ENCODE measurements around the gene MAST2.
A peak's percentile ranks its signal among the peaks of the same experiment; 100 is the strongest.

MAST2 gene

DNA sequence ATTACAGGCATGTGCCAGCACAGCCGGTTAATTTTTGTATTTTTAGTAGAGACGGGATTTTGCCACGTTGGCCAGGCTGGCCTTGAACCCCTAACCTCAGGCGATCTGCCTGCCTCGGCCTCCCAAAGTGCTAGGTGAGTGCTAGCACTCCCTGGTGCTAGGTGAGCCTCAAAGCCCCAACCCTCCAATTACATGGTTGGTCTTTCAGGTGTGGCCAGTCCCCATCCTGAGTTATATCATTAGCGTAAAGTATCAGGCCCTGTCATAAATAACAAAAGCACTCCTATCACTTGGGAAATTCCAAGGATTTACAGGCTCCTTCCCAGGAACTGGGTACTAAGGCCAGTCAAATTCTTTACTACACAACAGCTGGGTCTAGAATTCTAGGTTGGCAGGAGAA, 191.0 kb downstream of the MAST2 start:
- no peak for DNase-seq

DNA sequence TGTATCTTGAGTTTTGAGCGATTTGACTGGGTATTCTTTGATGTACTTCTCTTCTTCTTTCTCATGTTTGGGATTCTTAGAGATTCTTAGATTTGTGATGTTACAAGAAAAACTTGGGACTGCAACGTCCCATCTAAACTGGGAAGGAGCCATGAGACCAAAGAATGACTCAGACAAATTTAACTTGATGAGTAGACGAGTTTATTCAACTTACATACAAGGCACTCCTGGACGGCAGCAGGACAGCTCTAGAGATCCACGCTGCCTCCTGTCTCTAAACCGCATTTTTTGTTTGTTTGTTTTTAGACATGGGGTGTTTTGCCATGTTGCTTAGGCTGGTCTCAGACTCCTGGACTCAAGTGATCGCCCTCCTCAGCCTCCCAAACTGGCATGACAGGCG, 191.9 kb downstream of the MAST2 start:
- DNase-seq, result no peak

DNA sequence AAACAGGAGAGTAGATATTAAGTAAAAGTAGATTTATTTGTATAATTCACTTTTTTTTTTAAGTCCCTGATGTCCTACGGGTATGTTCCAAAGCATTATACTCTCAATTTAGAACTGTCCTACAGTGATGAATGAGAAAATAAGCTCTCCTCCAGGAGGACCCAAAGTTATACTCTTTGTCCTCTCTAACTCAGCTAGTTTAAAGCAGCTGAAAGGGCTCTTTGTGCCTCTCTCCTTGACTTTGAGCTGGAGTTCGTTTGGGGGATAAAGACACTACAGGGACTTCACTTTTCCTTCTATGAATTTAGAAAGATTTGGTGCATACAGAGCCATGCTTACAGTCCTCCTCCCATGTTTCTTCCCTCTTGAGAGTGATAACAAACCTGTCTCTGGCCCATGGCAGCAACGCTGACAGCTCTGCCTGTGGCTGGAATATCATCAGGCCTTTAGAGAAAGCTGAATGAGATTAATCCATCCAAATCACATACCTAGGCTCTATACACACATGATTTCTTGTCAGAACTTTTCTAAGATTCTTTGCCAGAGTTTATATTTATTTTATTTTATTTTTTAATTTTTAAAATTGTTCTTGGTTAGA, 194.7 kb downstream of the MAST2 start:
- no peak for DNase-seq

DNA sequence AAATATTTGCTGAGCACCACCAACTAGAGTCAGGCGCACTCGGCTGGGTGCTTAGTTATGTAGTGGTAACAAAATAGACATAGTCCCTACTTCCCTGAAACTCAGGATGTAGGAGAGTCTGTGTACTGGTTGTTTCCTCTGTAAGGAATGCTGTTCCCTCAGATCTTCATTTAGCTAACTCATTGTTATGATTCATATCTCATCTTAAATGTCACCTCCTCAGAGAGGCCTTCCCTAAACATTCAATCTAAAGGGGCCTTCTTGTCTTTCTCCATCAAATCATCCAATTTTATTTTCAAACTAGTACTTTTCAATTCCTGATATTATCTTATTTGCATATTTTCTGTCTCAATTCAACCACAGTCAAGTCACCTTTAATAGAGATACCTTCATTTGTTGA, 196.1 kb downstream of the MAST2 start:
- DNase-seq, result no peak

DNA sequence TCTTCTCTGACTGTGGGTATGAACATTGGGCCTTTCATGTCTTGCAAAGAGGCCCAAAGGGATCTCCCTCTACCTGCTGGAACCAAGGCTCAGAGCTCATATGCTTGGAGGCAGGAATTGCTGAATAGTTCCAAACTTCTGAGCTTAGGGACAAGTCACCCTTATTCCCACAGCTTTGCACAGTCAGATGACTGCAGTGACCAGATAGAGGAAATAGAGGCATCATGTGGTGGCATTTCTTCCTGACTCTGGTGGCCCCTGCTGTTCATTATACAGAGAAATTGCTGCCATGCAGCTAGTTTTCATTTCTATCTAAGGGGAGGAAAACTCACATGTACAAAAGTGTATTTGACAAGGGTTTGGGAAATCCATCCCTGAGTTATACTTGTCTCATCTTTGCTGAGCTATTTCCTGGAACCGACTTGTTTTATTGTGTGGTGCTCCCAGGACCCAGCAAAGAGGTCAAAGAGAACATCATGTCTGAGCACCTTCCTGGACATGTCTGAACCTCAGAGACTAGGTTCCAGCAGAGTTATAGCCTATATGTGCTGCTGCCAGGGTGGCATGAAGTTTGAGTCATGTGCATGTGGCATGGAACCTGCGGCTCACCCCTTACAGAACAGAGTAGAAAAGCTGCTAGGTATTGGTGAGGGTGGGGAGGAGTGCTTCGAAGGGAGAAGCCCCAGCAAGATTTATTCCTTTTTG, 197.8 kb downstream of the MAST2 start:
- no peak for DNase-seq

DNA sequence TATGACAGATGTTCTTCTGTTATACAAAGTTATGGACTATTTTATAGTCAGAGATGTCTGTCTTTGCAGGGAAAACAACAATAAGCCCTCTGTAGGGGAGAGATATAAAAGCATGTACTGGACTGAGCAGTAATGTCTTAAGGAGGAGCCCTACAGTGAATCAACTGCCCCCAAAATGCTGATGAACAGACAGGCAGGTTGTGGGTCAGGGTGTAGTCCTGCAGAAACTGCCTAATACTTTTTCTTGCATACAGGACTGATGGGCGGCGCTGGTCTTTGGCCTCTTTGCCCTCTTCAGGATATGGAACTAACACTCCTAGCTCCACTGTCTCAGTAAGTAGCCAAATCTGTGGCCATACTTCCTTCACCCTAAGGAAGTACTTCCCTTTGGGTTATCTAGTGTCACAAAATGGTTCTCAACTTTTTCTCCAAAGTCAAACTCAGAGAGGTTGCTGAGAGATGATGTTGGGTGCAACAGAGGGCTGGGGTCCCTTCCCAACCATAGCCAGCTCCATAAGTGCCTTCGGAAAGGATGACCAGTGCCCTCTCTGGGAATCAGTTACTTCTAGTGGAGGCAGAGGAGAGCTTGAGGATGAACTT, 199.2 kb downstream of the MAST2 start:
- no peak for DNase-seq

DNA sequence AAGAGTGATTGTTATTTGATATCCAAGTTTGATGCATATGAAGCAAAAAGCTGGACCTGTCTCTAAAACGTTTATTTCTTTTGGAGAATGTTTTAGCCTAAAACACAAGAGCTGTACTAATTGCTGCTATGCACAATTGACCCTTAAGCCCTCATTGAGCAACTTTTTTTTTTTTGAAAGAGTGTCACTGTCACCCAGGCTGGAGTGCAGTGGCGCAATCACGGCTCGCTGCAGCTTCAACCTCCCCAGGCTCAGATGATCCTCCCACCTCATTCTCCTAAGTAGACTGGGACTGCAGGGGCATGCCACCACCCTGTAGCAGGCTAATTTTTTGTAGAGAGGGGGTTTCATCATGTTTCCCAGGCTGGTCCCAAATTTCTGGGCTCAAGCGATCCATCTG, 199.9 kb downstream of the MAST2 start:
- DNase-seq, result no peak

DNA sequence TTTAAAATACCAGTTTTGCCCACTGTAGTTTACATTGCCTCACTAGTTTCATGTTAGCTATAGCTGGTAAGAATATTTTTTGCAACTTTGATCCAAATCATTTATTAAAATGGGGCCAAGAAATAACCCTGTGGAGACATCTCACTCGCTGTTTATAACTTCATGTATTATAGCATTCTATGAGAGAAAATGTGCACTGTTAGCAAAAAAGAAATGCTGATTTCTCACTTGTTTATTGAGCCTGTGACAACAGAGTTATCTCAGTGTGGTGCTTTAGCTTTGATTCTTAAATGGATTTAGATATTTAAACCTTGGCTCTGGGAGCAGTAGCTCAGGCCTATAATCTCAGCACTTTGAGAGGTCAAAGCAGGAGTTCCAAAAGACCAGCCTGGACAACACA, 201.1 kb downstream of the MAST2 start:
- DNase-seq, result no peak

DNA sequence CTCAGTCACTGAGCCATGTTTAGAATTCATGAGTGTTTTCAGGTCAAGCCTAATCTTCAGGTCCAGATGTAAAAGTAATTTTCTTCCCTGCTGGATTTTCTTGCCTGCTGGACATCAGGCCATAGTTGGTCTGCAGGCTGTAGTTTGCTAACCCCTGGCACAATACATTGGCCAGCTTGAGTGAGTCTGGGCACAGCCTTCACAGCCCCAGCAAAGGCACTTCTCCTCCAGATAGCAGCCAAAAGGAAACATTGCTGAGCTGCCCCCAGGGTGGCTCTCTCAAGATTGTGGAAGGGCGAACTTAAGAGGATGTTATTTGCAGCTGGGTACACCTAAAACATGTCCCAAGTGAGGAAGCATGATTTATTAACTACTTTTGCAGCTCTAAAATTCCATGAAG, 202.2 kb downstream of the MAST2 start:
- DNase-seq, result no peak

DNA sequence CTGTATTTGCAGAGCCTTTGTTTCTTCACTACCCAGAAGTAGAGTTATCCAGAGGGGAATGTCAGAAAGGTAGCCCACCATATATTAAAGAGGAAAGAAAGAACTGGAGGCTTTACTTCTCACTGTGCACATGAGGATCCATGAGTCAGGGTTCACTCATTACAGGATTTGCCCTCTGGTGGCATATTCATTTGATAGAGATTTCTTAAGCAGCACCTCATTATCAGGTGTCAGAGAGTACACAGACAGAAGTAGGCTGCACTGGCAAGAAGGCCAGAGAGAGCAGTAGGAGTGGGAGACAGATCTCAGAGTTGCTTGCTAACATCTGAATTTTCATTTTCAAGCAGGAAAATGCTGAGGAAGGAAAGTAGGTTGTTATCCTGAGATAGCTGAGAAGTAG, 205.2 kb downstream of the MAST2 start:
- DNase-seq, result no peak

DNA sequence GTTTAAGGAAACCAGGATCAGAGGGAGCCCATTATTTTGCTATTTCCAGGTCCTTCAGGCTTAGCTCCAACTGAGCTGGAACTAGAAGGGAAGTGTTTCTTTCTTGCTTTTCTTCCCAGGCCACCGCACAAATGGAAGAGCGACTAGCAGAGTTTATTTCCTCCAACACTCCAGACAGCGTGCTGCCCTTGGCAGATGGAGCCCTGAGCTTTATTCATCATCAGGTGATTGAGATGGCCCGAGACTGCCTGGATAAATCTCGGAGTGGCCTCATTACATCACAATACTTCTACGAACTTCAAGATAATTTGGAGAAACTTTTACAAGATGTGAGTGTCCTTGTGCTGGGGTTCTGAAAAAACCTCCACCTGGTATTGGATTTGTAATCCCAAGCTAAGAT, 207.2 kb downstream of the MAST2 start:
- DNase-seq, result no peak

DNA sequence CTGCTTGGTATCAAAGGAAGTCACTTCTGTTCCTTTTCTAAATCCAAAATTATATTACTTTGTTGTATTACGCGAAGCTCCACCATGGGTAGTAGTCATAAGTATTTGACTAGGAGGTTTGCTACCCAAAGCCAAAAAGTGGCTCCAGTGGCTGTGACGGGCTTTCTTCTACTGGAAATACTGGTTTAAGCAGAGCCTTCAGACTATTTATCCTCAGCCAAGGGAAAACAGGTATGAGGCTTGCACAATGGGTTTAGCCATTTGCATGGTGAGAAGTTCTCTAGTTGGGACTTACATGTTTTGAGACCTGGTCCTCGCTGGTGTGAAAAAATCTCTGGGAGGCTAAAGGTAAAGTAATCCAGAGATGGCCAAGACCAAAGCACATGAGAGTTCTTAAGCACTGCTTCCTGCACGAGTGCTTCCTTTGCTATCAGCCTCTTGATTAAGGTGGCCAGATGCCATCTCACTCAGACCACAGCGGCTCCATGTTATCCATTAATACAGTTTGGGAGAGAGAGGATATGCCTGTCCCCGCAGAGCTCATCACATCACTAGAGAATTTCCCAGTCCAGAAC, 207.8 kb downstream of the MAST2 start:
- no peak for DNase-seq

DNA sequence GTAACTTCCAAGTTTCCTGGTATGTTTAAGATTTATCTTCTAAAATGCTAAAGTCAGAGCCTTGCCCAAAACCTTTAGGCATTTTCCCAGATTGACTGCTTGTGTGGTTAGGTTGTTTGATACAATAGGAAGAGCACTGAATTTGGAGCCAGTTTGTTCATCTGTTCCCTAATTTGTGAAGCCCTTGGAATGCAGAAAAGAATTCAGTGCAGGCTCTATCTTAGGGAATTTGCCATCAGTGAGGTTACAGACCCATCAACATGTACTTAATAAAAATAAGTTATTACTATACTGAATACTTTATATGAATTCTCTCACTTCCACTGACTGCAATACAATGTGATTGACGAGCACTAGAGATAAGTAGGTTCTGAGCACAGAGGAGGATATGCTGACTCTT, 208.8 kb downstream of the MAST2 start:
- no peak for DNase-seq

DNA sequence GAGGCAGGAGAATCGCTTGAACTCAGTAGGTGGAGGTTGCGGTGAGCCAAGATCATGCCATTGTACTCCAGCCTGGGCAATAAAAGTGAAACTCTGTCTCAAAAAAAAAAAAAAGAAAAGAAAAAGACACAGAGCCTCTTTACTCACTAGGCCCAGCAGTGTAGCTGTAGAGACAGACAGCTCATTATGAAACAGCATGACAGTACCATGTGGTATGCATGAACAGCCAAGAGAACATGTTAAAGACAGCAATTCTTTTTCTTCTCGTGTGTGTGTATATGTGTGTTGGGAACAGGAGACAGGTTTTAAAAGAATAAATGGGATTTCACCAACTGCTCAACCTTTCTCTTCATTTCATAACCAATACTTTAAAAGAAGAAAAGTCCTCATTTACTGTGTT, 210.2 kb downstream of the MAST2 start:
- no peak for DNase-seq

DNA sequence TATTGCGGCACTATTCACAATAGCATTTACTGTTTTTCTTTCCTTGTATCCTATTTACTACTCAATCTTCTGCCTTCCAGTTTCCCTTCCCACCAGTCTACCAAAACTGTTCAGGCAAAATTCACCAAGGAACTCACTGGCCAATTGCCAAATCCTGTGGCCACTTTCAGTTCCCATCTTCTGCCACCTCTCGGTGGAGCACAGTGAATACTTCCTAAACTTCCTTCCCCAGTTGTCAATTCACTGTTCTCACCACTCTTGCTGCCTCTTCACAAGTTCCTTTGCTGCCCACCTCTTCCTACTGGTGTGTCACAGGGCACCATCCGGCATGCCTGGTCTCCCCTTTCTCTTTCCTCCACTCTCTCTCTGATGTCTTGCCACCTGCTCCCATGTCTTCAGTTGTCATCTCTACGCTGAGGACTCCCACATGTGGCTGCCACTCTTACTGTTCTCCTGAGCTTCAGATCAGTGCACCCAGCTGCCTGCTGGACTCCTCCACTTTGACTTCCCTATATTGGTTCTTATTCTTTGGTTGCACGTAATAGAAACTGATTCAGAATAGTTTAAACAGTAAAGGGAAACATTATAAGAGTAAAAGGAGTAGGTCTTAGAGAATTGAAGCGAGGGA, 214.6 kb downstream of the MAST2 start:
- no peak for DNase-seq

DNA sequence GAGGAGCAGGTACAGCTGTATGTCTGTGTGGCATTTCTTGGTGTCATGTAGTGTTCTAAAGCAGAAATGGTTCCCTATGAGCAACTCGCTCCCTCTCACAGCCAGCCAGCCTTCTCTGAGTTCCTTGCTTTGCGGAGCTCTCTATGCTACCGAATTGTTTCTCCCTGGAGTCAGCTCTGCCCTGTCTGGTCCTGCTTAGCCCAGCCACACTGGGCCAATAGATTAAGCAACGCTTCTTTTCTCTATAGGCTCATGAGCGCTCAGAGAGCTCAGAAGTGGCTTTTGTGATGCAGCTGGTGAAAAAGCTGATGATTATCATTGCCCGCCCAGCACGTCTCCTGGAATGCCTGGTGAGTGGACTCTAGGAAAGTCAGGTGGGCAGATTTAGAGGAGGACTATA, 215.9 kb downstream of the MAST2 start:
- DNase-seq, result no peak

DNA sequence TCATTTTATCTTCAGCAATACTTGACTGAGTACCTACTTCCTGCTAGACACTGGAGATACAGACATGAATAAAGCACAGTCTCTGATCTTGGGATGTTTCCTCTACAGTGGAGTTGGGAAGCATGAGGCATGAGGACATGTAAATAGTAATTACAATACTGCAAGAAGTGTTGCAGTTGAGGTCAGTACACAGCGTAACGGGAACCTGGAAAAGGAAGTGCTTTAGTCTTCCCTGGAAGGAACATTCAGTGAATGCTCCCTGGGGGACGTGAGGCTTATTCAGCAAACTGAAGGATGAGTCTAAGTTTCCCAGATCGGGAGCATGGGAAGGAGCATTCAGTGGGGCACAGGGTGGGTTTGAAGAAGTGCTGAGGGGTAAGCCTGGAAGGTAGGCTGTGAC, 216.6 kb downstream of the MAST2 start:
- DNase-seq, result peak; percentile 18

DNA sequence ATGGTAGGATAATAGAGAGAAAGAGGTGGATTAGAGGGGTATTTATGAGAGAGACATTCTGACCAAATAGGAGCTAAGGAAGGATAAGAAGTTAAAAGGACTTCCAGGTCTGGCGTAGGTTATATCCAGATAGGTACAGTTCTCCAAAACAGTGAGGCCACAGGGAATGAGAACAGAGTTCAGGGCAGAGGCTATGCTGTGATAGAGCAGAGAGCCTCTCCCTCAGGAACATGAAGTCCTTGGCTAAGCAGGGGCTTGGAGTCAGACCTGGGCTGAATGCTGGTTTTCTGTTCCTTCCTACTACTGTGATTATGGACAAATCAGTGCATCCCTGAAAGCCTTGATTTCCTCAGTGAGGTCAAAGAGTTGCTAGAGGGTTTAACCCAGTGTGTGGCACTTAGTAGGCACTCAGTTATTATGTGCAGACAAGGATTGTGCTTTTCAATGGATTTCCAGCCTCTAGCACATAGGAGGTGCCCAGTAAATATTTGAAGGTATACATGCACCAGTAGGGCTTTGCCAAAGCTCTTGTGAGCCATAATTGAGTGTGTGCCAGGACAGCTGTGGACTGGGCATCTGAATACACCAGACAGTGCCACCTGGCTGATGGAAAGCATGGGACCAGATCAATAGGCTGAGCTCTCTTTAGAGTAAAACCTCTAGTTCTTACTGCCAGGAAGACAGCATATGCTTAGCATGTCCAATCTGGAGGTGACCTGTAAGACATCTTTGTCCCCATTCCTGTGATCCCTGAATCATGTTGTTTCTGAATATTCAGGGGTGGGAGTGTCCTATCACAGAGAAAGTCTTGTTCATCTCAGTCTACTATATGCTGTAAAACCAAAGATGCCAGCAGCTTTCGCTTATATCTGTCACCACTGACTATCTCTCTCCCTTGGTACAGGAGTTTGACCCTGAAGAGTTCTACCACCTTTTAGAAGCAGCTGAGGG, 217.9 kb downstream of the MAST2 start:
- peak; percentile 41 for DNase-seq

DNA sequence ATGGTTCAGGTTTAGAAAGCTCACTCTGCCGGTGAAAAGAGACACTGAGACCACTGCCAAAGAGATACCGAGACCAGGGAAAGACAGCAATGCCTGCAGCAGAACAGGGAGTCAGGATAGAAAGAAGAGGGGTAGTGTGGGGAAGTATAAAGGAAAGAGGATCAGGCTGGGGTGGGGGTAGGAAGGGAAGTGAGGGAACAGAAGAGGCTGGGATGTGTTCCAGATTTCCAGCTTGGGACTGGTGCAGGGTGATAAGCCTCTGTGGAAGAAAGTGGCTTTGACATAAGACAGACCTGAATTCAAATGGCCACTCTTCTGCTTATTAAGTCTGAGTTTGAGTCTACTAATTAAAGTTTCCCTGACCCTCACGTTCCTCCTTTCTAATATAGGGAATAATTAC, 223.1 kb downstream of the MAST2 start:
- no peak for DNase-seq

DNA sequence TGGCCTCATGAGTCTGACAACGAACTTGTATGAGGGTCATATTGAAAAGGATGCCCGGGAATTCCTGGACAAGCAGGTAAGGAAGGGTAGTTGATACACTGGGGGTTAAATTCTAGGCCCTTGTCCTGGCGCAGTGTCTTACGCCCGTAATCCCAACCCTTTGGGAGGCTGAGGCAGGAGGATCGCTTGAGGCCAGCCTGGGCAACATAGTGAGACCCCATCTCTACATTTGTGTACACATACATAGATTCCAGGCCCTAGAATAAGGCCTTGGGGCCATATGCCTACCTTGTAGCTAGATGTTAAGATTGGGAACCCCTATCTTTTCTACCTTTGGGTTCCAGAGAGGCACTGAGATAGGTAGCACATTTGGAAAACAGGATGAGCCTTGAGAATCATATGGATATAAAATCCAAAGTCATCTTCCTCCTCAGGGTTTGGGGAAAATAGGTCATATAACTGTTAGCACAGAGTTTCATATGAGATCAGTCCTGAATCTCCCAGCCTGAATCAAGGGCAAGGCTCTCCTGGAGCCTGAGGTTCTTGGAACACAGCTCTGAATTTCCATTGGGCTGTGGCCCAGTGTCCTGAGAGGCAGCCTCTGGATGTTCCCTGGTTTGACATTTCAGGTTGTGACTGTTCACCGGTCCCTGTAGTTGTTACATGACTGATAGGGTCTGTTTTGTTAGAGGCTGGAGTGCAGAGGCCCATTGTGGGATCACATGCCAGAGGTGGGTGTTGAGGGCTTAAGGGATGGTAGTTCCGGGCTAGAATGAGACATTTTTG, 224.6 kb downstream of the MAST2 start:
- DNase-seq, result no peak

DNA sequence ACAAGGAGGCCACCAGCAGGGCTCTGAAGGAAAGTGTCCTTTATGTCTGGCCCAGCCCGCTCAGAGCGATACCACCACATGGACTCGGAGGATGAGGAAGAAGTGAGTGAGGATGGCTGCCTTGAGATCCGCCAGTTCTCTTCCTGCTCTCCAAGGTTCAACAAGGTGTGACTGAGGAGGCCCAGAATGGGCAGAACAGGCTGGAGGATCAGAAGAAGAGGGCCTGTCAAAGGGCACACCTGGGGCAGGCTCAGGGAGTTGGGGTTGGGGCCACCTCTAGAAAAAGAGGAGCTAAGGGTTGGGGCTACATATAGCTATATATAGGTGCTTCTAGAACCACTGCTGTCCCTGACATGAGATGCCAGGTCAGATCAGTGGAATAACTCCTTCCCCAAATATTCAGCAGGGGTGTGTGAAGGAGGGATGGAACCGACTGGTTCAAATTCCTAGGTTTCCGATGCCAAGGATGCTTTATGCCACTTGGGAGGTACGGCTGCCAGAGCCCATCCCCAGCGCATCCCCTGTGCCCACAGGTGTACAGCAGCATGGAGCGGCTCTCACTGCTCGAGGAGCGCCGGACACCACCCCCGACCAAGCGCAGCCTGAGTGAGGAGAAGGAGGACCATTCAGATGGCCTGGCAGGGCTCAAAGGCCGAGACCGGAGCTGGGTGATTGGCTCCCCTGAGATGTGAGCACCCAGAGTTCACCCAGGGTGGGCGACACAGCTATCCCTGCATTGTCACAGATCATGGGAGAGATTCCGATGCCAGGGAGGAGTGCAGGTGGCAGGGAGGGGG, 226.9 kb downstream of the MAST2 start:
- no peak for DNase-seq
